HCT116 (cell line): Measurements from ENCODE around the gene RBM34. TPM values are rescaled to one million over a fixed set of nuclear protein-coding genes. Genes with fewer than 3 reads are reported as not detected.

ENCODE experiments used
- ATAC-seq: fragments of 200-7000 bp; cut with Tn5 transposase; 2 replicates; pipeline ENCODE4 v1.9.1; 2020; ENCODE audit warnings: mild to moderate bottlenecking, moderate library complexity
- BruUV-seq: library from RNA; stranded (reverse); fragments of 400-500 nt; replicated peaks from 2 replicates; lab custom pipeline; 2021; lab: Mats Ljungman, UMichigan
- CTCF ChIA-PET: fragments of 300-600 bp; sonication (Branson Sonifier 250); formaldehyde crosslinking; loops from one replicate; lab custom pipeline; 2021; ENCODE audit warnings: antibody characterized with exemption; lab: Charles Lee
- POLR2A ChIA-PET: fragments of 300-600, 350-600 bp; sonication (Branson Sonifier 250); formaldehyde crosslinking; loops from one replicate; lab custom pipeline; 2021; ENCODE audit warnings: antibody characterized with exemption; lab: Charles Lee
- RAD21 ChIA-PET, 2 experiments: fragments of 300-600 bp; sonication (Branson Sonifier 250); formaldehyde crosslinking; loops; one replicate each; lab custom pipeline; 2023; ENCODE audit warnings: low total read pairs in 2 of 2; ENCODE audit not compliant: uncharacterized antibody in 2 of 2, unreplicated experiment in 2 of 2, low non-redundant PET in 1 of 2; lab: Charles Lee
- DNase-seq: peaks from one replicate; pipeline ENCODE4 v3.0.0-alpha.2; 2010; ENCODE audit warnings: low read depth, low spot score
- H2AFZ ChIP-seq: fragments of 200-600 bp; shearing (Covaris generic), sonication (generic); 2 replicates; pipeline ENCODE4 v1.6.1; 2017; ENCODE audit warnings: low read depth, mixed run types, mixed read lengths, antibody characterized with exemption, low read length; ENCODE audit not compliant: poor library complexity, severe bottlenecking
- H3K27ac ChIP-seq: 2 replicates; pipeline ENCODE4 v1.5.1; 2012; ENCODE audit warnings: low read depth, low read length
- H3K27me3 ChIP-seq: fragments of 200-600 bp; sonication (generic); 2 replicates; pipeline ENCODE4 v1.6.1; 2016; ENCODE audit warnings: mixed run types, low read length, mixed read lengths; ENCODE audit not compliant: insufficient read depth
- H3K36me3 ChIP-seq, 2 experiments: fragments of 200-500 bp in 1 of 2; fragments of 200-600 bp in 1 of 2; sonication (Bioruptor generic) in 1 of 2; sonication (generic) in 1 of 2; 2 replicates each; pipeline versions ENCODE4 v1.5.1 to v1.6.1; 2014 to 2016; ENCODE audit warnings: low read length in 2 of 2, inconsistent platforms in 1 of 2, mixed read lengths in 1 of 2, mixed run types in 1 of 2; ENCODE audit not compliant: insufficient read depth in 2 of 2, control insufficient read depth in 1 of 2
- H3K4me1 ChIP-seq, 2 experiments: fragments of 200-600 bp in 1 of 2; sonication (generic) in 1 of 2; 2 replicates each; pipeline versions ENCODE4 v1.5.1 to v1.6.1; 2012 to 2017; ENCODE audit warnings: low read length in 2 of 2, inconsistent platforms in 1 of 2, mild to moderate bottlenecking in 1 of 2, mixed read lengths in 1 of 2, mixed run types in 1 of 2, moderate library complexity in 1 of 2; ENCODE audit not compliant: insufficient read depth in 2 of 2, control insufficient read depth in 1 of 2
- H3K4me2 ChIP-seq: fragments of 200-600 bp; sonication (generic); 2 replicates; pipeline ENCODE4 v1.6.1; 2017; ENCODE audit warnings: mixed run types, low read length, mixed read lengths
- H3K4me3 ChIP-seq, 2 experiments: fragments of 200-600 bp in 1 of 2; sonication (generic) in 1 of 2; replicated peaks in 1 of 2; 2 replicates each; pipeline ENCODE4 v1.5.1; 2011 to 2016; ENCODE audit warnings: low read length in 2 of 2, control low read depth in 1 of 2, low read depth in 1 of 2, mild to moderate bottlenecking in 1 of 2, mixed read lengths in 1 of 2, mixed run types in 1 of 2
- H3K79me2 ChIP-seq: fragments of 200-600 bp; sonication (generic); 2 replicates; pipeline ENCODE4 v1.6.1; 2017; ENCODE audit warnings: mild to moderate bottlenecking, mixed run types, low read length, moderate library complexity, mixed read lengths; ENCODE audit not compliant: insufficient read depth
- H3K9ac ChIP-seq: fragments of 200-600 bp; sonication (generic); 2 replicates; pipeline ENCODE4 v1.6.1; 2016; ENCODE audit warnings: low read length, mixed read lengths
- H3K9me2 ChIP-seq: fragments of 200-600 bp; sonication (generic), shearing (Covaris generic); 2 replicates; pipeline ENCODE4 v1.6.1; 2017; ENCODE audit warnings: mixed run types, mild to moderate bottlenecking, moderate library complexity; ENCODE audit not compliant: insufficient read depth
- H3K9me3 ChIP-seq, 2 experiments: fragments of 200-500 bp in 1 of 2; fragments of 200-600 bp in 1 of 2; sonication (Bioruptor generic) in 1 of 2; sonication (generic) in 1 of 2; 2 replicates each; pipeline ENCODE4 v1.6.1; 2014 to 2017; ENCODE audit warnings: low read length in 2 of 2, mixed read lengths in 2 of 2, inconsistent platforms in 1 of 2, low read depth in 1 of 2, mild to moderate bottlenecking in 1 of 2, mixed run types in 1 of 2, moderate library complexity in 1 of 2; ENCODE audit not compliant: control insufficient read depth in 1 of 2, insufficient read depth in 1 of 2
- H4K20me1 ChIP-seq: fragments of 200-600 bp; sonication (generic), shearing (Covaris generic); 2 replicates; pipeline ENCODE4 v1.6.1; 2017; ENCODE audit warnings: mixed run types, mild to moderate bottlenecking, moderate library complexity; ENCODE audit not compliant: insufficient read depth
- POLR2A ChIP-seq: IDR thresholded peaks from 2 replicates; pipeline ENCODE4 v1.7.0; 2011; ENCODE audit warnings: borderline replicate concordance; ENCODE audit not compliant: insufficient read depth, insufficient read length; ENCODE audit errors: extremely low read depth
- TCF7L2 ChIP-seq: IDR thresholded peaks from 2 replicates; pipeline ENCODE4 v1.7.0; 2011; ENCODE audit warnings: borderline replicate concordance, inconsistent platforms; ENCODE audit not compliant: insufficient read depth, insufficient read length; ENCODE audit errors: extremely low read depth
- intact Hi-C: fragments of 100-400 bp; cut with micrococcal nuclease; formaldehyde crosslinking; loops from 2 replicates; pipeline ENCODE4 v1.10.0; 2022
- total RNA-seq: library from RNA; stranded (reverse); gene quantifications from one replicate; pipeline ENCODE4 v1.2.1, GENCODE V29; 2021; ENCODE audit not compliant: unreplicated experiment
- TF ChIP-seq, protein P1 (sequence below): IDR thresholded peaks from 2 replicates; pipeline ENCODE4 v1.6.1; 2012
- TF ChIP-seq, protein P2 (sequence below): IDR thresholded peaks from 2 replicates; pipeline ENCODE4 v1.6.1; 2012

The RBM34 gene
- total RNA-seq, 1 experiment from 2014 or later = 82.0 TPM

DNA sequence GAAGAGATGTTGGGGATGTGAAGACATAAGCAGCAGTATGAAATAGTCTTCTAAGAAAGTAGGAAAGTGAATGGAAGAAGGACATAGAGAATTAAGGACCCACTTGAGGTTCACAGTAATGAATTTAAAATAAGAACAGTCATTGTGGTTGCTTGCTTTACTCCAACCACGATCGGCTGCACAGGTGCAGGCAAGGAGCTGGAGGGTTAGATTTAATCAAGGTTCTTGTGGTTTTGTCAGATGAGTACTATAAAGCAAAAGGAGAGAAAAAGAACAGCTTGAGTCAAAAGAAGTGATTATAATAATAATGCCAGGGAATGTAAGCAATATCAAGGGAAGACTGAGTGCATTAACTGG is 46.1 kb upstream of the RBM34 start (continued):
- TF ChIP-seq, protein P1, sequence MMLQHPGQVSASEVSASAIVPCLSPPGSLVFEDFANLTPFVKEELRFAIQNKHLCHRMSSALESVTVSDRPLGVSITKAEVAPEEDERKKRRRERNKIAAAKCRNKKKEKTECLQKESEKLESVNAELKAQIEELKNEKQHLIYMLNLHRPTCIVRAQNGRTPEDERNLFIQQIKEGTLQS = no peak

DNA sequence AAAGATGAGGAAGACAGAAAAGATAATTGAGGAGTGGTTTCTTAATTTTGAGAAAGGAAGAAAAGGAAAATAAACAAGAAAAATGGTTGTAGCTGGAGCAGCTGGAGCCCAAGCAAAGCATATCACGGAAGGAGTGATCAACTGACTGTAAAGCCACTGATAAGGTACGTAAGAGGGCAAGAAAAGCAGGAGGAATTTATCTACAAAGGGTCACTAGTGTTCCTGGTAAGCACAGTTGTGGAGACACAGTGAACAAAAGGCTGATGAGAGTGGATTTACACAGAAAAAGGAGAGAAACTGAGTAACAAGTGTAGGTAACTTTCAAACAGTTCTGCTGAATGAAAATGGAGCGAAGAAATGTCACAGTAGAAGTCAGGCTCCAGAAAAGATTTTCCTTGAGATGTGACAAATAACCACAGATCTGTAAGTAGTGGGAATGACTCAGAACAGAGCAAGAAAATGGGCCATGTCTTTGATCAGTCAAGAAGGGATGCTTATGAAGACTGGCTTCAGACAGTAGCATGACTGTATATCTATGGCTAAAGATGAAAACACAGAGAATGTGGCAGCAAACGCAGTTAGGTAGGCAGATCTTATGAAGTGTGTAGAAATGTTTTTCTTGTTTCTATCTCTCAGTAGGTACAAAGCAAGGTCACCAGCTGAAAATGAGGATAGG is 45.6 kb upstream of the RBM34 start:
- ChIA-PET POLR2A (no interaction called here), CTCF (no interaction called here), RAD21 (no interaction called here)
- no peak overlapping the region for H3K4me3 ChIP-seq
- H3K27me3 ChIP-seq = no peaks in the 10 kb centered on the region
- no peaks in the 10 kb centered on the region for H3K79me2 ChIP-seq
- H3K9ac ChIP-seq = no peak overlapping the region
- DNase-seq (no peak), ATAC-seq (no peak)
- H4K20me1 ChIP-seq = no peaks in the 10 kb centered on the region
- H3K9me3 ChIP-seq = no peaks in the 10 kb centered on the region
- no peak overlapping the region for H2AFZ ChIP-seq
- H3K9me2 ChIP-seq = no peaks in the 10 kb centered on the region
- no peak overlapping the region for H3K27ac ChIP-seq
- BruUV-seq = no TSS peak
- no peaks in the 10 kb centered on the region for H3K4me1 ChIP-seq
- H3K4me2 ChIP-seq = no peak overlapping the region
- intact Hi-C loops = no loop called here
- TF ChIP-seq, protein P2, sequence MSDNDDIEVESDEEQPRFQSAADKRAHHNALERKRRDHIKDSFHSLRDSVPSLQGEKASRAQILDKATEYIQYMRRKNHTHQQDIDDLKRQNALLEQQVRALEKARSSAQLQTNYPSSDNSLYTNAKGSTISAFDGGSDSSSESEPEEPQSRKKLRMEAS = no peak
- TF ChIP-seq TCF7L2 = no peak
- TF ChIP-seq POLR2A = no peak
- TF ChIP-seq, all 23 proteins: peak for 0
- H3K36me3 ChIP-seq = peaks cover 0 to 16% of the 10 kb centered on the region in 2 experiments; a peak in 2 of 4 replicates

DNA sequence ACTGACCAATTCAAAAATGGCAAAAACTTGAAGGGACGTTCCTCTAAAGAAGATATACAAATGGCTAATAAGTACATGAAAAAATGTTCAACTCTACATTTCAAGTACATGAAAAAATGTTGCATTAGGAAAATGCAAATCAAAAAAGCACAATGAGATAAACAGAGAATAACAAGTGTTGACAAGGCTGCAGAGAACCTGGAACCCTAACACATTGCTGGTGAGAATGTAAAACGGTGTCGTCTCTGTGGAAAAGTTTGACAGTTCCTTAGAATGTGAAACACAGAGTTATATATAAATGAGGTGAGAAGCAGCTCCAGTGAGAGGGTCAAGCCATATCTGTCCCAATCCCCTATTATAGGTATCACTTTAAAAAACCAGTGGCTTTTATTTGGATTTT is 44.6 kb upstream of the RBM34 start:
- H3K27ac ChIP-seq = no peak overlapping the region
- ATAC-seq (no peak), DNase-seq (no peak)
- H3K9ac ChIP-seq = no peak overlapping the region
- H4K20me1 ChIP-seq = no peaks in the 10 kb centered on the region
- H3K36me3 ChIP-seq = peaks cover 0 to 16% of the 10 kb centered on the region in 2 experiments; a peak in 2 of 4 replicates
- TF ChIP-seq, protein P1 = no peak
- no peaks in the 10 kb centered on the region for H3K9me2 ChIP-seq
- ChIA-PET CTCF (no interaction called here), RAD21 (no interaction called here), POLR2A (no interaction called here)
- H2AFZ ChIP-seq = no peak overlapping the region
- H3K4me2 ChIP-seq = no peak overlapping the region
- BruUV-seq = no TSS peak
- no peak overlapping the region for H3K4me3 ChIP-seq
- intact Hi-C loops = no loop called here
- no peaks in the 10 kb centered on the region for H3K27me3 ChIP-seq
- H3K9me3 ChIP-seq = no peaks in the 10 kb centered on the region
- H3K79me2 ChIP-seq = no peaks in the 10 kb centered on the region
- H3K4me1 ChIP-seq = no peaks in the 10 kb centered on the region
